Measurements from ENCODE around the gene TRIM26. TPM values are rescaled to one million over a fixed set of nuclear protein-coding genes. Genes with fewer than 3 reads are reported as not detected.

The TRIM26 gene
- total and polyA plus RNA-seq, 4 donors, result 32.1 to 51.4 (median 38.1) TPM

- no peak for DNase-seq
- Histone ChIP-seq H3K4me1 (ENCODE audit: control insufficient read depth in 5 of 5, insufficient read depth in 5 of 5, low read length in 5 of 5) (peaks cover 0 to 2% (median 0%) of the 10 kb centered on the region in 5 donors), H3K36me3 (ENCODE audit: control insufficient read depth in 4 of 4, insufficient read depth in 4 of 4, low read length in 4 of 4) (no peaks in the 10 kb centered on the region), H3K4me3 (no peak overlapping the region), H3K27me3 (ENCODE audit: control insufficient read depth in 3 of 3, insufficient read depth in 3 of 3, low read length in 2 of 3) (peaks cover 0 to 27% (median 0%) of the 10 kb centered on the region in 3 donors), H3K27ac (ENCODE audit: low read depth in 1 of 2, low read length in 1 of 2) (no peak overlapping the region), H3K9ac (ENCODE audit: insufficient read depth in 1 of 2, low read length in 2 of 2) (no peak overlapping the region), H3K9me3 (ENCODE audit: control insufficient read depth in 4 of 4, insufficient read depth in 3 of 4, low read length in 3 of 4) (no peaks in the 10 kb centered on the region)
- ATAC-seq (ENCODE audit: insufficient read depth, low FRiP score), result no peak
- no peak for TF ChIP-seq CTCF (IDR thresholded peaks at IDR 0.05; ENCODE audit: control extremely low read depth, extremely low read depth)
- 54 to 76% methylated on average over 3 of the region's 3 CpGs for WGBS, 2 donors
Observed at GRCh38 chr6:30152910-30153610, 60.1 kb downstream of the TRIM26 start.

- 68 to 70% methylated on average over 4 of the region's 4 CpGs for WGBS, 2 donors
- Histone ChIP-seq H3K27ac (ENCODE audit: low read depth in 1 of 2, low read length in 1 of 2) (no peak overlapping the region), H3K36me3 (ENCODE audit: control insufficient read depth in 4 of 4, insufficient read depth in 4 of 4, low read length in 4 of 4) (no peaks in the 10 kb centered on the region), H3K9me3 (ENCODE audit: control insufficient read depth in 4 of 4, insufficient read depth in 3 of 4, low read length in 3 of 4) (no peaks in the 10 kb centered on the region), H3K9ac (ENCODE audit: insufficient read depth in 1 of 2, low read length in 2 of 2) (no peak overlapping the region), H3K4me1 (ENCODE audit: control insufficient read depth in 5 of 5, insufficient read depth in 5 of 5, low read length in 5 of 5) (peaks cover 0 to 2% (median 0%) of the 10 kb centered on the region in 5 donors), H3K27me3 (ENCODE audit: control insufficient read depth in 3 of 3, insufficient read depth in 3 of 3, low read length in 2 of 3) (peaks cover 0 to 25% (median 0%) of the 10 kb centered on the region in 3 donors), H3K4me3 (no peak overlapping the region)
- no peak for TF ChIP-seq CTCF (IDR thresholded peaks at IDR 0.05; ENCODE audit: control extremely low read depth, extremely low read depth)
- no peak for DNase-seq
- ATAC-seq (ENCODE audit: insufficient read depth, low FRiP score), result no peak
Observed at GRCh38 chr6:30152016-30152673, 61.1 kb downstream of the TRIM26 start.

- no peak for TF ChIP-seq CTCF (IDR thresholded peaks at IDR 0.05; ENCODE audit: control extremely low read depth, extremely low read depth)
- DNase-seq (no peak), ATAC-seq (ENCODE audit: insufficient read depth, low FRiP score) (no peak)
- Histone ChIP-seq H3K4me3 (no peak overlapping the region), H3K9me3 (ENCODE audit: control insufficient read depth in 4 of 4, insufficient read depth in 3 of 4, low read length in 3 of 4) (no peaks in the 10 kb centered on the region), H3K9ac (ENCODE audit: insufficient read depth in 1 of 2, low read length in 2 of 2) (no peak overlapping the region), H3K4me1 (ENCODE audit: control insufficient read depth in 5 of 5, insufficient read depth in 5 of 5, low read length in 5 of 5) (no peaks in the 10 kb centered on the region), H3K27me3 (ENCODE audit: control insufficient read depth in 3 of 3, insufficient read depth in 3 of 3, low read length in 2 of 3) (peaks cover 0 to 25% (median 2%) of the 10 kb centered on the region in 3 donors), H3K27ac (ENCODE audit: low read depth in 1 of 2, low read length in 1 of 2) (no peak overlapping the region), H3K36me3 (ENCODE audit: control insufficient read depth in 4 of 4, insufficient read depth in 4 of 4, low read length in 4 of 4) (no peaks in the 10 kb centered on the region)
- WGBS, 2 donors, result 22 to 44% methylated on average over 3 of the region's 3 CpGs
Observed at GRCh38 chr6:30151580-30151979, 61.6 kb downstream of the TRIM26 start.
